Activated T-cell treated with anti-CD3 and anti-CD28 coated beads for 24 hours (primary cell): ENCODE data around the gene BCAR1.
"Not testable (repeated sequence)": the region's sequence is repeated elsewhere in the genome, so short reads cannot be mapped to it uniquely, and the experiment has no call there.

Experiments
- DNase-seq: peaks from one replicate; pipeline ENCODE4 v3.0.0-alpha.2; 2020; ENCODE audit warnings: low read depth

Gene BCAR1

GRCh38 chr16:75254359-75254837, 3.0 kb upstream of the BCAR1 start:
- no peak for DNase-seq

GRCh38 chr16:75252946-75253911, 1.8 kb upstream of the BCAR1 start:
- DNase-seq = no peak

GRCh38 chr16:75252049-75252864, 833 bp upstream of the BCAR1 start:
- no peak for DNase-seq

- no peak for DNase-seq
These were observed 580 bp downstream of the BCAR1 start for GRCh38 chr16:75250809-75251279.

- DNase-seq = no peak
These were observed 1.2 kb downstream of the BCAR1 start for GRCh38 chr16:75250089-75250808.

GRCh38 chr16:75249441-75249840, 2.0 kb downstream of the BCAR1 start:
- DNase-seq = no peak

- DNase-seq = no peak
These were observed 2.7 kb downstream of the BCAR1 start for GRCh38 chr16:75248536-75249380.

GRCh38 chr16:75248142-75248535, 3.3 kb downstream of the BCAR1 start:
- DNase-seq = no peak

- DNase-seq = no peak
These were observed 4.2 kb downstream of the BCAR1 start for GRCh38 chr16:75247249-75247648.

GRCh38 chr16:75246504-75247205, 4.8 kb downstream of the BCAR1 start:
- DNase-seq = no peak

- DNase-seq = no peak
These were observed 6.3 kb downstream of the BCAR1 start for GRCh38 chr16:75244844-75245758.

- no peak for DNase-seq
These were observed 7.1 kb downstream of the BCAR1 start for GRCh38 chr16:75244225-75244809.

- DNase-seq = no peak
These were observed 7.7 kb downstream of the BCAR1 start for GRCh38 chr16:75243667-75244224.

- DNase-seq = not testable (repeated sequence)
These were observed 8.9 kb downstream of the BCAR1 start for GRCh38 chr16:75242436-75243078.

- no peak for DNase-seq
These were observed 9.5 kb downstream of the BCAR1 start for GRCh38 chr16:75241955-75242354.

GRCh38 chr16:75241412-75241811, 10.0 kb downstream of the BCAR1 start:
- no peak for DNase-seq

- DNase-seq = not testable (repeated sequence)
These were observed 10.8 kb downstream of the BCAR1 start for GRCh38 chr16:75240633-75241032.

- no peak for DNase-seq
These were observed 11.8 kb downstream of the BCAR1 start for GRCh38 chr16:75239542-75240122.
